Endothelial cell (in vitro differentiated cells): ENCODE measurements around the gene TBX6. TPM values are rescaled to one million over a fixed set of nuclear protein-coding genes. Genes with fewer than 3 reads are reported as not detected.

ENCODE experiments used
- DNase-seq: peaks from one replicate; pipeline ENCODE4 v3.0.0; 2021; ENCODE audit warnings: low spot score
- H3K27ac Mint-ChIP-seq: one replicate; pipeline ENCODE4 v1.8.0; 2021; ENCODE audit warnings: mixed read lengths, inconsistent platforms; ENCODE audit not compliant: unreplicated experiment
- H3K27me3 Mint-ChIP-seq: one replicate; pipeline ENCODE4 v1.8.0; 2021; ENCODE audit warnings: mild to moderate bottlenecking, moderate library complexity, mixed read lengths, inconsistent platforms; ENCODE audit not compliant: unreplicated experiment
- H3K36me3 Mint-ChIP-seq: one replicate; pipeline ENCODE4 v1.8.0; 2021; ENCODE audit warnings: mild to moderate bottlenecking, low read depth, mixed read lengths, inconsistent platforms; ENCODE audit not compliant: unreplicated experiment
- H3K4me1 Mint-ChIP-seq: one replicate; pipeline ENCODE4 v1.8.0; 2021; ENCODE audit warnings: mild to moderate bottlenecking, mixed read lengths, inconsistent platforms; ENCODE audit not compliant: unreplicated experiment
- H3K4me3 Mint-ChIP-seq: one replicate; pipeline ENCODE4 v1.8.0; 2021; ENCODE audit warnings: mild to moderate bottlenecking, mixed read lengths, inconsistent platforms; ENCODE audit not compliant: unreplicated experiment
- H3K9me3 Mint-ChIP-seq: one replicate; pipeline ENCODE4 v1.8.0; 2021; ENCODE audit warnings: mixed read lengths, inconsistent platforms; ENCODE audit not compliant: unreplicated experiment
- total RNA-seq: library from RNA; stranded (reverse); fragmentation: NEBNext Ultra II Directional; extraction: Animal tissue kit (Norgen Biotek cat#: 25700); gene quantifications from one replicate; pipeline ENCODE4 v1.2.1, GENCODE V29; 2021; ENCODE audit not compliant: unreplicated experiment
- TF ChIP-seq, protein P1 (sequence below): fragments of 200-600 bp; sonication (generic); IDR thresholded peaks from one replicate; pipeline ENCODE4 v1.5.0; 2021; ENCODE audit warnings: antibody characterized with exemption; ENCODE audit not compliant: unreplicated experiment

Gene TBX6
- total RNA-seq, 1 donor from 2014 or later: 2.6 TPM

DNA sequence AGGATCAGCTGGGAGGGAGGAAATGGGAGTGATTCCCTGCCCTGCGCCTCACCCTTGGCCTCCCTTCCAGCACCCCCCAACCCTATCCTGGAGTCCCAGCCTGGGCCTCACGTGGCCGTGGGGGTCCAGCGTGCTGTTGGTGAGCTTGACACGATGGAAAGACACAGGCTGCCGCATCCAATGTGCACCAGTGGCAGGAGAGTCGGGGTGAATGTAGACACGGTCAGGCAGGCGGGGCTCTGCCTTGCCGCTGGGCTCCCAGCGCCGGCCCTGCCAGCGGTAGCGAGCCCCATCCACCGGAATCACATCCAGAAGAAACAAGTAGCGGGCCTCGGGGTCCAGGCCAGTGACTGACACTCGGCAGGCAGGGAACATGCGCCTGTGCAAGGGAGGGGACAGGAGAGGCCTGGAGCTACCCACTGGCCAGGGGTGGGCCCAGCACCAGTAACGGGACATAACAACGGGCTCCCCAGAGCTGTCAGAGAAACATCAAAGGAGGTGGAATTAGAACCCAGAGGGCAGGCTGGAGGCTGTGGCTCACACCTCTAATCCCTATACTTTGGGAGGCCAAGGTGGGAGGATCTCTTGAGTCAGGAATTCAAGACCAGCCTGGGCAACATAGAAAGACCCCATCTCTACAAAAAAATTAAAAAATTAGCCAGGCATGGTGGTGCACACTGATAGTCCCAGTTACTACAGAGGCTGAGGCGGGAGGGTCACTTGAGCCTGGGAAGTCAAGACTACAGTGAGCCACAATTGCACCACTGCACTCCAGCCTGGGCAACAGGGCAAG lies 2.7 kb downstream of the TBX6 start:
- no peaks in the 10 kb centered on the region for H3K9me3 Mint-ChIP-seq
- DNase-seq: no peak
- H3K36me3 Mint-ChIP-seq: peaks cover 17% of the 10 kb centered on the region
- H3K27me3 Mint-ChIP-seq: peaks cover 14% of the 10 kb centered on the region
- peaks cover 13% of the 10 kb centered on the region for H3K4me1 Mint-ChIP-seq
- H3K4me3 Mint-ChIP-seq: no peak overlapping the region
- no peak overlapping the region for H3K27ac Mint-ChIP-seq
- TF ChIP-seq, protein P1, sequence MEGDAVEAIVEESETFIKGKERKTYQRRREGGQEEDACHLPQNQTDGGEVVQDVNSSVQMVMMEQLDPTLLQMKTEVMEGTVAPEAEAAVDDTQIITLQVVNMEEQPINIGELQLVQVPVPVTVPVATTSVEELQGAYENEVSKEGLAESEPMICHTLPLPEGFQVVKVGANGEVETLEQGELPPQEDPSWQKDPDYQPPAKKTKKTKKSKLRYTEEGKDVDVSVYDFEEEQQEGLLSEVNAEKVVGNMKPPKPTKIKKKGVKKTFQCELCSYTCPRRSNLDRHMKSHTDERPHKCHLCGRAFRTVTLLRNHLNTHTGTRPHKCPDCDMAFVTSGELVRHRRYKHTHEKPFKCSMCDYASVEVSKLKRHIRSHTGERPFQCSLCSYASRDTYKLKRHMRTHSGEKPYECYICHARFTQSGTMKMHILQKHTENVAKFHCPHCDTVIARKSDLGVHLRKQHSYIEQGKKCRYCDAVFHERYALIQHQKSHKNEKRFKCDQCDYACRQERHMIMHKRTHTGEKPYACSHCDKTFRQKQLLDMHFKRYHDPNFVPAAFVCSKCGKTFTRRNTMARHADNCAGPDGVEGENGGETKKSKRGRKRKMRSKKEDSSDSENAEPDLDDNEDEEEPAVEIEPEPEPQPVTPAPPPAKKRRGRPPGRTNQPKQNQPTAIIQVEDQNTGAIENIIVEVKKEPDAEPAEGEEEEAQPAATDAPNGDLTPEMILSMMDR: no peak

DNA sequence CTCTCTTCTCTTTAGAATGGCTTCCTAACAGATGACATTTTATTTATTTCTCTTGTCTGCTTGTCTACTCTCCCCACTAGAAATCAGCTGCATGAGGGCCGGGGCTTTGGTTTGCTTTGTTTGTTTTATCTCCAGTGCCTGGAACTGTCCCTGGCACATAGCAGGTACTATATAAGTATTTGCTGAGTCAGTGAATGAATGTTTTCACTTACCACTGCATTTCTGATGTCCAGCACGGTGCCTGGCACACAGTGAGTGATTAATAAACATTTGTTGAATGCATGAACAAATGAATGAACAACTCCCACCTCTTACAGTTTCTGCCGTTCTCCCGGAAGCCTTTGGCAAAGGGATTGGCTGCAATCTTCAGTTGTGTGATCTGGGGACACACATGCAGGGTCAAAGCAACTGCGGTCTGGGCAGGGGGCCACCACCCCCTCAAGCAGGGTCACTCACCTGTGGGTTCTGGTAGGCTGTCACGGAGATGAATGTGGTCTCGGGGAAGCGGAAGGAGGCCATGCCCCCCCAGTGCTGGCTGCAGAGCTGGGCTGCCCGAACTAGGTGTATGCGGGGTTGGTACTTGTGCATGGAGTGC lies 3.4 kb downstream of the TBX6 start:
- Mint-ChIP-seq H3K36me3 (peaks cover 18% of the 10 kb centered on the region), H3K27ac (peak overlapping the region; percentile 70), H3K4me3 (peak overlapping the region; percentile 71), H3K9me3 (no peaks in the 10 kb centered on the region), H3K27me3 (peaks cover 14% of the 10 kb centered on the region), H3K4me1 (peaks cover 13% of the 10 kb centered on the region)
- DNase-seq: no peak
- TF ChIP-seq, protein P1: no peak

DNA sequence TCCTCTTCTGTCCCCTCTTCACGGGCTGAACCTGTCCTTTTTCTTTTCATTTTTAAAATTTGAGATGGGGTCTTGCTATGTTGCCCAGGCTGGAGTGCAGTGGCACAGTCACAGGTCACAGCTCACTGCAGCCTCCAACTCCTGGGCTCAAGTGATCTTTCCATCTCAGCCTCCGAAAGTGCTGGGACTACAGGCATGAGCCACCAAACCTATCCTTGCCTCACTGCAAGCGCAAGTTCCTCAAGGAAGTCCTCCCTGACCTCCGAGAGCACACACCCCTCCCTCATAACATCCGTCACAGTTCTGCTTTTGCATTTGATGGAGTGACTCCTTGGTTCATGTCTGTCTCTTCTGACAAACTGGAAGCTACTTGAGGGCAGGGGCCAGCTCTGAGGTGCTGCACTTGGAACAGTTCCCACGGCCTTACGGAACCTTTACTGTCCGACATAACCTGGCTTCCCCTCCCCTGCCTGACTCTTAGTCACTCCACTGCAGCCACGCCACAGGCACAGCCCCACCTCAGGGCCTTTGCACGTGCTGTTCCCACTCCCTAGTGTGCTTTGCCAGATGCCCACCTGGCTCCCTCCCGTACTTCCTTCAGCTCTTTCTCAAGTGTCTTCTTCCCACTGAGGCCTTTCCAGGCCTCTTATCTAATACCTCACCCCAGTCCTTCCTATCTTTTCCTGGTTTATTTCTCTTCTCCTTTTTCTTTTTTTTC lies 4.4 kb downstream of the TBX6 start:
- Mint-ChIP-seq H3K9me3 (no peaks in the 10 kb centered on the region), H3K36me3 (peaks cover 27% of the 10 kb centered on the region), H3K4me3 (peak overlapping the region; percentile 44), H3K4me1 (peaks cover 13% of the 10 kb centered on the region), H3K27me3 (peaks cover 14% of the 10 kb centered on the region), H3K27ac (peak overlapping the region; percentile 65)
- no peak for DNase-seq
- TF ChIP-seq, protein P1: no peak

DNA sequence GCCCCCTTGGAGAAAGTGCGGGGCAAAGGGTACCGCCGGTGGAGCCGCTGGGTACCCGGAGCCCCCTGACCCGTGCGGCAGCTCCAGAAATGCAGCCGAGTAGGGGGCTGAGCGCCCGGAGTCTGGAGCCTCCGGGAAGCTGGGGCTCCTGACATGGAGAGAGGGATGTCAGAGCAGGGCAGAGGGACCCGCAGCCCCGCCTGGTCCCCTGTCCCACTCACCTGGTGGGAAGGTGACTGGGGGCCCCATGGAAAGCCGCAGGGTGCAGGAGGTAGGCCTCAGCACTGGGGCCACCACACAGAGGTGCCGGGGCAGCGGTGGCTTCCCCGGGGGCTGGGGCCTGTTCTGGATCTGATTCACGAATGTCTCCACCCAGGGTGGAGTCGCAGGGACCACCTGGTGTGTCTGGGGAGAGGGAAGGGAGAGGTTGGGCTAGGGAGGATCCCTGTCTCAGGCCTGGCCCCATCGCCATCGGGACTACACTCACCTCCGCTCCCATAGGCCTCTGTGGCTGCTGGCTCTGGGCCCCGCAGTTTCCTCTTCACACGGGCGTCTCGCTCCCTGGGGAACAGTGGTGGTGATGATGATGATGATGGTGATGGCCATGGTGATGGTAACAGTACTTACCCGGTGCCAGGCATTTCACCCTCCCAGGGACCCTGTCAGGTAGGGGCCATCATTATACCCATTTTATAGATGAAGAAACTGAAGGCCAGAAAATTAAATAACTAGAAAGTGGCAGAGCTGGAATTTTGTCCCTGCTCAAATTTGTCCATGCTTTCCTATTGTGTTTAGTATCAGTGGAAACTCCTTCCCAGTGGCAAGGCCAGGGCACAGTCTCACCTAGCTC lies 5.2 kb downstream of the TBX6 start:
- no peaks in the 10 kb centered on the region for H3K9me3 Mint-ChIP-seq
- H3K36me3 Mint-ChIP-seq: peaks cover 33% of the 10 kb centered on the region
- TF ChIP-seq, protein P1: no peak
- H3K4me1 Mint-ChIP-seq: peaks cover 9% of the 10 kb centered on the region
- H3K27ac Mint-ChIP-seq: no peak overlapping the region
- H3K27me3 Mint-ChIP-seq: peaks cover 17% of the 10 kb centered on the region
- H3K4me3 Mint-ChIP-seq: no peak overlapping the region
- DNase-seq: no peak
